GM23338 (cell line): ENCODE measurements around the gene ZXDA. TPM values are rescaled to one million over a fixed set of nuclear protein-coding genes. Genes with fewer than 3 reads are reported as not detected.
"Not testable (repeated sequence)": the region's sequence is repeated elsewhere in the genome, so short reads cannot be mapped to it uniquely, and the experiment has no call there.

Experiments used
- ATAC-seq: fragments of 200-7000 bp; cut with Tn5 transposase; 3 replicates; pipeline ENCODE4 v1.9.1; 2020
- DNase-seq: peaks from one replicate; pipeline ENCODE4 v3.0.0-alpha.2; 2015; ENCODE audit warnings: low spot score
- H2AFZ ChIP-seq: fragments of 200-600 bp; sonication (generic); 2 replicates; pipeline ENCODE4 v1.8.0; 2016; ENCODE audit warnings: antibody characterized with exemption, mild to moderate bottlenecking, moderate library complexity
- H3F3A ChIP-seq: fragments of 200-600 bp; sonication (generic); replicated peaks from 2 replicates; pipeline ENCODE4 v1.8.0; 2017; ENCODE audit warnings: antibody characterized with exemption, mixed run types, low read depth
- H3K27ac ChIP-seq: fragments of 200-600 bp; sonication (generic); 2 replicates; pipeline ENCODE4 v1.6.1; 2016; ENCODE audit warnings: low read depth
- H3K27me3 ChIP-seq: fragments of 200-600 bp; sonication (generic); 2 replicates; pipeline ENCODE4 v1.8.0; 2016; ENCODE audit warnings: mild to moderate bottlenecking, mixed run types, moderate library complexity; ENCODE audit not compliant: insufficient read depth
- H3K36me3 ChIP-seq: fragments of 200-600 bp; sonication (generic); 2 replicates; pipeline ENCODE4 v1.8.0; 2016; ENCODE audit warnings: mild to moderate bottlenecking; ENCODE audit not compliant: insufficient read depth
- H3K4me1 ChIP-seq: fragments of 200-600 bp; sonication (generic); 2 replicates; pipeline ENCODE4 v1.8.0; 2016; ENCODE audit warnings: mild to moderate bottlenecking, moderate library complexity; ENCODE audit not compliant: insufficient read depth
- H3K4me2 ChIP-seq: fragments of 200-600 bp; sonication (generic); 2 replicates; pipeline ENCODE4 v1.7.1; 2017; ENCODE audit warnings: mixed run types
- H3K4me3 ChIP-seq: fragments of 200-600 bp; sonication (generic); 2 replicates; pipeline ENCODE4 v1.6.1; 2016; ENCODE audit warnings: mixed run types
- H3K79me2 ChIP-seq: fragments of 200-600 bp; sonication (generic); replicated peaks from 2 replicates; pipeline ENCODE4 v1.8.0; 2017; ENCODE audit warnings: mild to moderate bottlenecking; ENCODE audit not compliant: insufficient read depth
- H3K9me2 ChIP-seq: fragments of 200-600 bp; sonication (generic); 2 replicates; pipeline ENCODE4 v1.8.0; 2017; ENCODE audit not compliant: insufficient read depth
- H4K20me1 ChIP-seq: fragments of 200-600 bp; sonication (generic); replicated peaks from 2 replicates; pipeline ENCODE4 v1.8.0; 2017; ENCODE audit warnings: mild to moderate bottlenecking; ENCODE audit not compliant: insufficient read depth
- H3K27ac Mint-ChIP-seq: 2 replicates; pipeline ENCODE4 v1.8.0; 2020; ENCODE audit warnings: inconsistent platforms, mild to moderate bottlenecking, moderate library complexity, mixed read lengths
- H3K27me3 Mint-ChIP-seq: 3 replicates; pipeline ENCODE4 v1.8.0; 2022; ENCODE audit warnings: low read depth, mild to moderate bottlenecking, moderate library complexity, mixed read lengths, inconsistent platforms; ENCODE audit not compliant: insufficient read depth, poor library complexity
- H3K36me3 Mint-ChIP-seq: 3 replicates; pipeline ENCODE4 v1.8.0; 2021; ENCODE audit warnings: low read depth, mild to moderate bottlenecking, inconsistent platforms, moderate library complexity, mixed read lengths
- H3K4me1 Mint-ChIP-seq: 3 replicates; pipeline ENCODE4 v1.8.0; 2020; ENCODE audit warnings: mild to moderate bottlenecking, inconsistent platforms, mixed read lengths
- H3K4me3 Mint-ChIP-seq: 3 replicates; pipeline ENCODE4 v1.8.0; 2021; ENCODE audit warnings: moderate library complexity, mild to moderate bottlenecking, inconsistent platforms, mixed read lengths
- H3K9me3 Mint-ChIP-seq: 3 replicates; pipeline ENCODE4 v1.8.0; 2020; ENCODE audit warnings: moderate library complexity, mild to moderate bottlenecking, inconsistent platforms, mixed read lengths
- CREB1 ChIP-seq: fragments of 250-450 bp; sonication (Bioruptor Pico); IDR thresholded peaks from 2 replicates; pipeline ENCODE4 v1.5.0; 2020; ENCODE audit warnings: low read depth, mild to moderate bottlenecking, moderate library complexity
- CTCF ChIP-seq, 2 experiments: fragments of 200-600 bp in 1 of 2; sonication (generic) in 1 of 2; conservative IDR thresholded peaks; 2 replicates each; pipeline versions ENCODE4 v1.5.1 to v1.6.1; 2016 to 2017; ENCODE audit warnings: antibody characterized with exemption in 2 of 2, low read depth in 2 of 2, mild to moderate bottlenecking in 2 of 2, moderate library complexity in 1 of 2
- POLR2AphosphoS5 ChIP-seq: IDR thresholded peaks from 2 replicates; pipeline ENCODE4 v1.6.1; 2016; ENCODE audit warnings: antibody characterized with exemption, low read depth
- STAT1 ChIP-seq: IDR thresholded peaks from one replicate; pipeline ENCODE4 v1.6.1; 2016; ENCODE audit warnings: antibody characterized with exemption; ENCODE audit not compliant: unreplicated experiment
- ZNF114 ChIP-seq: fragments of 250-450 bp; sonication (Bioruptor Pico); IDR thresholded peaks from 2 replicates; pipeline ENCODE4 v1.5.0; 2020; ENCODE audit warnings: mild to moderate bottlenecking, moderate library complexity
- polyA plus RNA-seq: library from polyadenylated mRNA; unstranded; fragments of >200 nt; fragmentation: Nextera tagmentation; extraction: Ambion mirVana; gene quantifications from 2 replicates; pipeline ENCODE4 v1.2.1, GENCODE V29; 2016
- total RNA-seq: library from RNA; depleted of rRNA; stranded (reverse); fragments of >200 nt; shearing (Covaris generic); gene quantifications from 2 replicates; pipeline ENCODE4 v1.2.3, GENCODE V29; 2014

The ZXDA gene
- total and polyA plus RNA-seq, 2 experiments from 2014 or later = 0.42 to 4.6 TPM

DNA sequence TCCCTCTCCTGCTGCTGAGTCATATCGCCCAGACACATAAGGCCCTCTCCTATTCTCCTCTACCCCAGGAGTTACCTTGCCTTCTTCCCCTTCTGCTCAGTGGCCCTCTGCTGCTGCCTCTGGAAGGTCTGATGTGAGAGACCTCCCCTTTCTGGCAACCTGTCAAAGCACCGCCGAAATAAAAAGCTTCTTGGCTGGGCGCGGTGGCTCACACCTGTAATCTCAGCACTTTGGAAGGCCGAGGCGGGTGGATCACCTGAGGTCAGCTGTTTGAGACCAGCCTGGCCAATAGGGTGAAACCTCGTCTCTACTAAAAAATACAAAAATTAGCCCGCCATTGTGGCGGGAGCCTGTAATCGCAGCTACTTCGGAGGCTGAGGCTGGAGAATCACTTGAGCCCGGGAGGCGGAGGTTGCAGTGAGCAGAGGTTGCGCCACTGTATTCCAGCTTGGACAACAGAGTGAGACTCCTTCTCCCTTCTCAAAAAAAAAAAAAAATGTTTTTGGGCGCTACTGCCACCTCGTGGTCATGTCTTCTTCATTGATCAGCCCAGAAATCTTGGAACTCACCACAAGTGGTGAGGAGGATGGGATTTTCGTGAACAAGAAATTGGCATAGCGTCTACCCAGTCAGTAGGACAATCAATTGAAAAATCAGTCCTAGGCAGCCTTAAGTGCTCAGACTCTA is 8.6 kb upstream of the ZXDA start:
- H3K4me2 ChIP-seq = no peak overlapping the region
- no peaks in the 10 kb centered on the region for H3K9me2 ChIP-seq
- H4K20me1 ChIP-seq = no peaks in the 10 kb centered on the region
- Mint-ChIP-seq H3K36me3 (no peaks in the 10 kb centered on the region), H3K27me3 (no peaks in the 10 kb centered on the region), H3K27ac (no peak overlapping the region), H3K4me3 (no peak overlapping the region), H3K4me1 (no peaks in the 10 kb centered on the region), H3K9me3 (peaks cover 40% of the 10 kb centered on the region)
- H3K27me3 ChIP-seq = no peaks in the 10 kb centered on the region
- H3F3A ChIP-seq = no peaks in the 10 kb centered on the region
- DNase-seq (peak; percentile 39), ATAC-seq (no peak; the same call in 2 of the 3 replicates)
- no peaks in the 10 kb centered on the region for H3K36me3 ChIP-seq
- H3K79me2 ChIP-seq = no peaks in the 10 kb centered on the region
- H2AFZ ChIP-seq = no peak overlapping the region
- no peak overlapping the region for H3K4me3 ChIP-seq
- no peak overlapping the region for H3K27ac ChIP-seq
- no peaks in the 10 kb centered on the region for H3K4me1 ChIP-seq
- no peak for TF ChIP-seq STAT1
- no peak for TF ChIP-seq POLR2AphosphoS5
- no peak for TF ChIP-seq CREB1 (CRISPR knock-in tag)
- TF ChIP-seq CTCF (conservative IDR thresholded peaks at IDR 0.05; ENCODE audit: low read depth in 2 of 2) = peak; percentile 36 to 43

DNA sequence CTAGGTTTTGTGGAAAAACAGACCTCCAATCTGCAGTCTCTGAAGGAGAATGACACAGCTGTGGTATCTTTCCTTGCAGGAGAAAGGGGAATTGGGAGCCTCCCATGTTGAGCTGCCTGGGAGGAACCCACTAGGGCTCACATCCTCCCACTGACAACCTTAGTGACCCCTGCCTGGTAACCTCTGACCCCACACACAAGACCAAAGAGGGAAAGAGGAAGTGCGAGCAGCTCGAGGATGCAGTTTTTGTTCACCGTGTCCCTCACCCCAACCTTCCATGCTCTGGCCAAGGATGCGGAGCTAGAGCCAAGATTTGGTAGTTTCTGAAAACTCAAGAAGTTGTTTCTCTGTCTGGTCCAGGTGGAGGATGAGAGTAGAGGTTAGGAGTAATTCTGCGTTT is 5.4 kb upstream of the ZXDA start:
- no peak for TF ChIP-seq ZNF114 (CRISPR knock-in tag)
- H3K27me3 ChIP-seq = no peaks in the 10 kb centered on the region
- H3K4me1 Mint-ChIP-seq = no peaks in the 10 kb centered on the region; the same call in 2 of the 3 replicates
- no peak overlapping the region for H2AFZ ChIP-seq
- no peak overlapping the region for H3K4me2 ChIP-seq
- DNase-seq (no peak), ATAC-seq (no peak)
- H3K9me3 Mint-ChIP-seq = peaks cover 30% of the 10 kb centered on the region
- H3K36me3 Mint-ChIP-seq = no peaks in the 10 kb centered on the region
- H3K27ac Mint-ChIP-seq = no peak overlapping the region
- no peak overlapping the region for H3K4me3 Mint-ChIP-seq
- no peaks in the 10 kb centered on the region for H3F3A ChIP-seq
- no peaks in the 10 kb centered on the region for H4K20me1 ChIP-seq
- no peak overlapping the region for H3K27ac ChIP-seq
- no peaks in the 10 kb centered on the region for H3K9me2 ChIP-seq
- H3K4me1 ChIP-seq = no peaks in the 10 kb centered on the region
- no peak overlapping the region for H3K4me3 ChIP-seq
- H3K79me2 ChIP-seq = no peaks in the 10 kb centered on the region
- H3K36me3 ChIP-seq = no peaks in the 10 kb centered on the region
- H3K27me3 Mint-ChIP-seq = no peaks in the 10 kb centered on the region

DNA sequence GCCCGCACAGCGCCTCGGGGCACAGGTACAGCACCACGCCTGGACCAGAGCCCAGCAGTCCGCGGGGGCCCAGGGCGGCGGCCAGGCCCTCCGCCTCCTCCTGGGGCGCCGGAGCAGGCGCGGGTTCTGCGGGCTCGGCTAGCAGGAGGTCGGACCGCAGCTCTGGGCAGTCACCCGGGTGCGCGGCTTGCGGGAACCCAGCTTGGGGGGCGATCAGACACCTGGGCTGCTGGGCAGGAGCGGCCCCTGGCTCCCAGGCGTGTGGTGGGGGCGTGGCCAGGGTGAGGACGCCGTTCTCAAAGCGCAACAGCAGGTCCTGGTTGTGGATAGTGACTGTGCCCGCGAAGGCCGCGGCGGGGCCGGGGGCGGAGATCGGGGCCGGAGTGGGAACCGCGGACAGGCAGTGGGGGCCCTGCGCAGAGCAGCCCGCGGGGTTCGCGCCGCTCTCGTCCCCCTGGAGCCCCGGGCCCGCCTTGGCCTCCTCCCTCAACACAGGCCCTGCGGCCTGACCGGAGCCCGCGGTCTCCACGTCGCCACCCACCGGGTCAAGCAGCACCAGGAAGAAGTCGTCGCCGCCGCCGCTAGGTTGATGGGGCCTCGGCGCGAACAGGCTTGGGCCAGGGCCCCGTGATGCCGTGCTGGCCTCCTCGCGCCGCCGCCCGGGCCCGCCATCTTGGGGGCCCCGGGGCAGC is 517 bp downstream of the ZXDA start:
- H4K20me1 ChIP-seq, H3K36me3 Mint-ChIP-seq, H3K27me3 Mint-ChIP-seq, H3K4me1 Mint-ChIP-seq, H3K9me2 ChIP-seq, H3K27ac Mint-ChIP-seq, H2AFZ ChIP-seq, H3K27ac ChIP-seq, H3K36me3 ChIP-seq, H3F3A ChIP-seq, H3K79me2 ChIP-seq, H3K27me3 ChIP-seq: not testable (repeated sequence)
- ATAC-seq = peak; percentile 89
- DNase-seq = peak; percentile 19
- peak overlapping the region; percentile 53; the same call in 2 of the 3 replicates for H3K4me3 Mint-ChIP-seq
- H3K4me2 ChIP-seq = peak overlapping the region; percentile 69
- H3K9me3 Mint-ChIP-seq = peaks cover 18% of the 10 kb centered on the region
- H3K4me3 ChIP-seq = peak overlapping the region; percentile 57
- peaks cover 12% of the 10 kb centered on the region for H3K4me1 ChIP-seq

- H3K4me3 Mint-ChIP-seq = peak overlapping the region; percentile 42; the same call in 2 of the 3 replicates
- H3K9me3 Mint-ChIP-seq = peaks cover 15% of the 10 kb centered on the region
- H3K4me1 Mint-ChIP-seq = not testable (repeated sequence)
Measured at GRCh38 chrX:57908972-57909594, 1.2 kb downstream of the ZXDA start.

More at GRCh38 chrX:57908972-57909594, 1.2 kb downstream of the ZXDA start:
- H3K36me3 Mint-ChIP-seq, H3K9me2 ChIP-seq, H3K36me3 ChIP-seq, H3K27me3 ChIP-seq, H3K79me2 ChIP-seq, H3K27me3 Mint-ChIP-seq, H2AFZ ChIP-seq, H3F3A ChIP-seq, H3K27ac Mint-ChIP-seq, H3K27ac ChIP-seq, H4K20me1 ChIP-seq: not testable (repeated sequence)
- DNase-seq (peak; percentile 23), ATAC-seq (peak; percentile 64)
- Histone ChIP-seq H3K4me3 (peak overlapping the region; percentile 57), H3K4me1 (peaks cover 12% of the 10 kb centered on the region), H3K4me2 (peak overlapping the region; percentile 69)
